Nephron progenitor cell (in vitro differentiated cells): ENCODE results near the gene UBE2R2.
"Not testable (repeated sequence)": the region's sequence is repeated elsewhere in the genome, so short reads cannot be mapped to it uniquely, and the experiment has no call there.

Source experiments
- DNase-seq: peaks from one replicate; pipeline ENCODE4 v3.0.0; 2021
- H3K27ac Mint-ChIP-seq: 2 replicates; pipeline ENCODE4 v1.8.0; 2021; ENCODE audit warnings: mild to moderate bottlenecking, moderate library complexity, mixed read lengths
- H3K27me3 Mint-ChIP-seq: 2 replicates; pipeline ENCODE4 v1.8.0; 2021; ENCODE audit warnings: mild to moderate bottlenecking, low read depth, mixed read lengths; ENCODE audit not compliant: poor library complexity
- H3K36me3 Mint-ChIP-seq: 2 replicates; pipeline ENCODE4 v1.8.0; 2021; ENCODE audit warnings: low read depth, mixed read lengths
- H3K4me1 Mint-ChIP-seq: 2 replicates; pipeline ENCODE4 v1.8.0; 2021; ENCODE audit warnings: mixed read lengths
- H3K4me3 Mint-ChIP-seq: 2 replicates; pipeline ENCODE4 v1.8.0; 2021; ENCODE audit warnings: mild to moderate bottlenecking, moderate library complexity, mixed read lengths
- H3K9me3 Mint-ChIP-seq: 2 replicates; pipeline ENCODE4 v1.8.0; 2021; ENCODE audit warnings: mild to moderate bottlenecking, moderate library complexity, mixed read lengths
- TF ChIP-seq, protein P1 (sequence below): fragments of 200-600 bp; sonication (generic); IDR thresholded peaks from 2 replicates; pipeline ENCODE4 v1.5.0; 2021; ENCODE audit warnings: antibody characterized with exemption

Gene UBE2R2, protein sequence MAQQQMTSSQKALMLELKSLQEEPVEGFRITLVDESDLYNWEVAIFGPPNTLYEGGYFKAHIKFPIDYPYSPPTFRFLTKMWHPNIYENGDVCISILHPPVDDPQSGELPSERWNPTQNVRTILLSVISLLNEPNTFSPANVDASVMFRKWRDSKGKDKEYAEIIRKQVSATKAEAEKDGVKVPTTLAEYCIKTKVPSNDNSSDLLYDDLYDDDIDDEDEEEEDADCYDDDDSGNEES

GRCh38 chr9:33816327-33817252 lies at the start of gene UBE2R2:
Gene UBE2R2, plus strand, starts transcription at chr9:33817160. Its CDS starts 598 bp downstream, at chr9:33817758.
- Mint-ChIP-seq H3K27me3 (no peaks in the 10 kb centered on the region), H3K9me3 (no peaks in the 10 kb centered on the region), H3K27ac (peak within 1 kb of the TSS; percentile 98), H3K4me3 (peak within 1 kb of the TSS; percentile 97), H3K4me1 (peaks cover 48% of the 10 kb centered on the region), H3K36me3 (peaks cover 24% of the 10 kb centered on the region)
- peak; percentile 89 for DNase-seq
- TF ChIP-seq, protein P1, sequence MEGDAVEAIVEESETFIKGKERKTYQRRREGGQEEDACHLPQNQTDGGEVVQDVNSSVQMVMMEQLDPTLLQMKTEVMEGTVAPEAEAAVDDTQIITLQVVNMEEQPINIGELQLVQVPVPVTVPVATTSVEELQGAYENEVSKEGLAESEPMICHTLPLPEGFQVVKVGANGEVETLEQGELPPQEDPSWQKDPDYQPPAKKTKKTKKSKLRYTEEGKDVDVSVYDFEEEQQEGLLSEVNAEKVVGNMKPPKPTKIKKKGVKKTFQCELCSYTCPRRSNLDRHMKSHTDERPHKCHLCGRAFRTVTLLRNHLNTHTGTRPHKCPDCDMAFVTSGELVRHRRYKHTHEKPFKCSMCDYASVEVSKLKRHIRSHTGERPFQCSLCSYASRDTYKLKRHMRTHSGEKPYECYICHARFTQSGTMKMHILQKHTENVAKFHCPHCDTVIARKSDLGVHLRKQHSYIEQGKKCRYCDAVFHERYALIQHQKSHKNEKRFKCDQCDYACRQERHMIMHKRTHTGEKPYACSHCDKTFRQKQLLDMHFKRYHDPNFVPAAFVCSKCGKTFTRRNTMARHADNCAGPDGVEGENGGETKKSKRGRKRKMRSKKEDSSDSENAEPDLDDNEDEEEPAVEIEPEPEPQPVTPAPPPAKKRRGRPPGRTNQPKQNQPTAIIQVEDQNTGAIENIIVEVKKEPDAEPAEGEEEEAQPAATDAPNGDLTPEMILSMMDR = no peak

DNA sequence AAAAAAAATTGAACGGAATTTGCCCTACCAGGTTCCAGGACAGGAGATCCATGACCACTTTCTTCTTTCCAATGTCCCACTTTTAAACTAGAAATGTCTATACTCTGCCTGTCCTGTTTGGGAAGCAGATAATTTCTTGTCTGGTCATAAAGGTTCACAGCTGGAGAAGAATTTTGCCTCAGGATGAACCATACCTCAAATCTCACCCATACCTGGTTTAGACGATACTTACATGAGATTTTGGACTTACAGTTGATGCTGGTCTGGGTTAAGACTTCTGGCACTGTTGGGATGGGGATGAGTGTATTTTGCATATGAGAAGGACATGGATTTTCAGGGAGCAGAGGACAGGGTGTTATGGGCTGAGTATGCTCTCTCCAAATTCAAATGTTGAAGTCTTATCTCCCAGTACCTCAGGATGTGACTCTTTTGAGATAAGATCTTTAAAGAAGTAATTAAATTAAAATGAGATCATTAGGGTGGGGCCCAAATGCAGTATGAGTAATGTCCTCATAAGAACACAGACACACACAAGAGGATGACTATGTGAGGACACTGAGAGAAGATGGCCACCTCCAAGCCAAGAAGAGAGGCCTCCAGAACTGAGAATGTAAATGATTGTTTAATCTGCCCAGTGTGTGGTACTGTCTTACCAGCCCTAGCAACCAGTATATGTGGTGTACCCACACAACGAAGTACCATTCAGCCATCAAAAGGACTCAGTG lies 46.6 kb upstream of the UBE2R2 start:
- not testable (repeated sequence) for H3K36me3 Mint-ChIP-seq, H3K27ac Mint-ChIP-seq, H3K4me1 Mint-ChIP-seq, H3K27me3 Mint-ChIP-seq, DNase-seq, H3K4me3 Mint-ChIP-seq, H3K9me3 Mint-ChIP-seq

DNA sequence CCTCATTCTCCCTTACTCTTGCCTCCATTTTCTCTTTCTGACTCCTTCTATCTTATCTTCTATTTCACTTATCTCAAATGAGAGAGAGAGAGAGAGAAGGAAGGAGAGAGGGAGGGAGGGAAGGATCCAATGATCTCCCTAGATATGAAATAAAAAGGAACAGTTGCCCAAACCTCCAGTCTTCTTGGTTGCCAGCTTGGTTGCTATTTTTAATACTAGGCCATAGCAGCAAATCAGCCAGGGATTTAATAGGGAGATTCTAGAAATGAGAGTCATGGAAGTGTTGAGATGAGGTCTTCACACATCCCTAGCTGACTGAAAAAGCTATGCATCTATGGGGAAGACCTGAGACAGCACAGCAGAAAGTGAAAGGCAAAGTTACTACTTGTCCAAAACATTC lies 43.8 kb upstream of the UBE2R2 start:
- not testable (repeated sequence) for H3K9me3 Mint-ChIP-seq, H3K27me3 Mint-ChIP-seq, H3K27ac Mint-ChIP-seq, DNase-seq, H3K4me3 Mint-ChIP-seq, H3K4me1 Mint-ChIP-seq
- H3K36me3 Mint-ChIP-seq = peaks cover 16% of the 10 kb centered on the region

- peaks cover 16% of the 10 kb centered on the region for H3K36me3 Mint-ChIP-seq
- H3K4me1 Mint-ChIP-seq, H3K4me3 Mint-ChIP-seq, DNase-seq, H3K27ac Mint-ChIP-seq, H3K27me3 Mint-ChIP-seq, H3K9me3 Mint-ChIP-seq: not testable (repeated sequence)
Measured at GRCh38 chr9:33774074-33774659, 42.8 kb upstream of the UBE2R2 start.

DNA sequence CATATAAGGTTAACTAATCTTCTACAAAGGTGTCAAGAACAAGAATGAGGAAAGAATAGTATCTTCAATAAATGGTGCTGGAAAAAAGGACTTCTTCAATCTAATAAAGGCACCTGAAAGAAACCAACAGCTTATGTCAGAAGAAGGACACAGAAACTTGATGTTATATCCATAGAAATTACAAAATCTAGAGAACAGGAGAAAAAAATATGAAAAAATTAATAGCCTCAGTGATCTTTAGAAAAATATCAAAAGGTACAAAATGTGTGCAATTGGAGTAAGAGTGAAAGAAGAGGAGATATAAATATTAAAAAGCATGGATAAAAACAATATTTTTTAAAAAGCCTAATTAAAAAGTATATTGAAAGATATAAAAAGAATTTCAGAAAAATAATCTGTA lies 40.4 kb upstream of the UBE2R2 start:
- Mint-ChIP-seq H3K27ac (no peak overlapping the region), H3K4me3 (no peak overlapping the region), H3K9me3 (peaks cover 5% of the 10 kb centered on the region), H3K27me3 (peaks cover 10% of the 10 kb centered on the region), H3K36me3 (peaks cover 16% of the 10 kb centered on the region), H3K4me1 (peaks cover 6% of the 10 kb centered on the region)
- no peak for DNase-seq
- TF ChIP-seq, protein P1 = no peak

DNA sequence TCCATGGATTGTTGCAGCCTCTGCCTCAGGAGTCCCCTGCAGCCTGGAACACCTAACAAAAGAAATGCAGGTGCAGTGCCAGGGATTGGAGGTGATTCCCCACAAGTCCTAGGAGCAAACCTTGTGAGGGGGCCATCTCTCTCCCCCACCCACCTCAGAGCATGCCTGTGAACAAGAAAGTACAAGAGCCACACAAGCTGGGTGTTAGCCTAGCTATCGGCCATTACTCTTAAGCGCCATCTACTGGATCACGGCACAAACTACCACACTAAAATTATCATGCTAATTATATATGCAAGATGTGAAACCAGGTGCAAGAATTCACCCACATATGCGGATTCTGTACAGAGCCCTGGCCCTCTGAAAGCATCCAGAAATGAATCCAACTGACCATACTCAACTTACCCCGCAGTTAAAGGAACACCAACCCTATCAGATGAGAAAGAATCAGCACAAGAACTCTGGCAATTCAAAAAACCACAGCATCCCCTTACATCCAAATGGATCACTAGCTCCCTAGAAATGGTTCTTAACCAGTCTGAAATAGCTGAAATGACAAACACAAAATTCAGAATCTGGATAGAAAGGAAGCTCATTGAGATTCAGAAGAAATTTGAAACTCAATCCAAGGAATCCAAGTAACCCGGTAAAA lies 38.1 kb upstream of the UBE2R2 start:
- DNase-seq = peak; percentile 49
- Mint-ChIP-seq H3K27ac (no peak overlapping the region), H3K27me3 (peaks cover 15% of the 10 kb centered on the region), H3K4me1 (no peaks in the 10 kb centered on the region), H3K9me3 (peaks cover 10% of the 10 kb centered on the region), H3K36me3 (peaks cover 19% of the 10 kb centered on the region), H3K4me3 (no peak overlapping the region)
- TF ChIP-seq, protein P1 = peak; percentile 80
